DOHH2 (cell line): ENCODE measurements around the gene GANC.

ENCODE experiments used
- CTCF ChIP-seq: fragments of 200-600 bp; sonication (generic); IDR thresholded peaks from one replicate; pipeline ENCODE4 v1.5.1; 2014; ENCODE audit warnings: antibody characterized with exemption, mild to moderate bottlenecking, low read depth, low read length; ENCODE audit not compliant: poor library complexity, severe bottlenecking
- EZH2phosphoT487 ChIP-seq: fragments of 200-600 bp; sonication (generic); IDR thresholded peaks from 2 replicates; pipeline ENCODE4 v1.6.1; 2017; ENCODE audit warnings: borderline replicate concordance, mild to moderate bottlenecking, antibody characterized with exemption, low read length, moderate library complexity, mixed read lengths

- no peak for TF ChIP-seq CTCF
- no peak for TF ChIP-seq EZH2phosphoT487
These were observed 102.3 kb downstream of the GANC start for GRCh38 chr15:42375252-42375651.
